Aorta (tissue), 5 donors: Measurements from ENCODE around the gene CACNA1A. TPM values are rescaled to one million over a fixed set of nuclear protein-coding genes. Genes with fewer than 3 reads are reported as not detected.
A peak's percentile ranks its signal among the peaks of the same experiment; 100 is the strongest.

Experiments
- ATAC-seq: fragments of 200-7000 bp; cut with Tn5 transposase; one replicate; pipeline ENCODE4 v1.9.1; 2022; ENCODE audit warnings: moderate library complexity; ENCODE audit not compliant: low FRiP score
- DNase-seq, 2 donors: peaks; one replicate each; pipeline ENCODE4 v3.0.0-alpha.2; 2020
- H3K27ac ChIP-seq, 2 donors: one replicate each; pipeline ENCODE4 v1.5.1; 2013; ENCODE audit warnings: low read length in 2 of 2, mild to moderate bottlenecking in 2 of 2, moderate library complexity in 2 of 2, control low read depth in 1 of 2, inconsistent platforms in 1 of 2, low read depth in 1 of 2
- H3K27me3 ChIP-seq, 2 donors: one replicate each; pipeline ENCODE4 v1.6.1; 2013; ENCODE audit warnings: control low read depth in 1 of 2, low read length in 1 of 2, mild to moderate bottlenecking in 1 of 2, moderate library complexity in 1 of 2; ENCODE audit not compliant: insufficient read depth in 2 of 2, control insufficient read depth in 1 of 2
- H3K36me3 ChIP-seq, 2 donors: one replicate each; pipeline ENCODE4 v1.6.1; 2013; ENCODE audit warnings: control low read depth in 1 of 2, low read length in 1 of 2, mild to moderate bottlenecking in 1 of 2; ENCODE audit not compliant: insufficient read depth in 2 of 2, control insufficient read depth in 1 of 2
- H3K4me1 ChIP-seq, 2 donors: one replicate each; pipeline ENCODE4 v1.6.1; 2013; ENCODE audit warnings: low read length in 2 of 2, control low read depth in 1 of 2, mild to moderate bottlenecking in 1 of 2, moderate library complexity in 1 of 2; ENCODE audit not compliant: insufficient read depth in 2 of 2, control insufficient read depth in 1 of 2
- H3K4me3 ChIP-seq, 2 donors: one replicate each; pipeline ENCODE4 v1.5.1; 2013; ENCODE audit warnings: low read length in 2 of 2, control low read depth in 1 of 2, mild to moderate bottlenecking in 1 of 2
- H3K9me3 ChIP-seq: one replicate; pipeline ENCODE4 v1.6.1; 2013; ENCODE audit warnings: mild to moderate bottlenecking, low read length; ENCODE audit not compliant: control insufficient read depth
- WGBS, 2 donors: extraction: QIAGEN DNeasy Blood & Tissue Kit; methylation state at CpG; one replicate each; pipeline ENCODE4 v1.1.7; 2013; 5-methylcytosine and 5-hydroxymethylcytosine counted together
- intact Hi-C, 2 donors: fragments of 100-400 bp; cut with DNase I; formaldehyde crosslinking; loops; one replicate each; pipeline versions ENCODE4 v1.14.2 to v1.15.0; 2022
- polyA plus RNA-seq, 2 donors: library from polyadenylated mRNA; stranded (reverse); fragments of 200-250 nt; gene quantifications; one replicate each; pipeline ENCODE4 v1.2.3, GENCODE V29; 2013
- total RNA-seq, 2 donors: library from RNA; stranded (reverse); fragmentation: NEBNext Ultra II Directional; extraction: Animal tissue kit (Norgen Biotek cat#: 25700); gene quantifications; one replicate each; pipeline ENCODE4 v1.2.1, GENCODE V29; 2021
- donor health status: healthy with polysubstance abuse.
- donor health status: Bipolar disorder and iron deficiency.
- donor health status: DM: no; HTN: no; CAD: no.
- donor health status: DM: no; HTN: no; CAD: no.
- donor health status: DM: yes; HTN: yes; CAD: no.

The CACNA1A gene
- total and polyA plus RNA-seq, 4 donors, result 0.26 to 3.6 (median 1.3) TPM

DNA sequence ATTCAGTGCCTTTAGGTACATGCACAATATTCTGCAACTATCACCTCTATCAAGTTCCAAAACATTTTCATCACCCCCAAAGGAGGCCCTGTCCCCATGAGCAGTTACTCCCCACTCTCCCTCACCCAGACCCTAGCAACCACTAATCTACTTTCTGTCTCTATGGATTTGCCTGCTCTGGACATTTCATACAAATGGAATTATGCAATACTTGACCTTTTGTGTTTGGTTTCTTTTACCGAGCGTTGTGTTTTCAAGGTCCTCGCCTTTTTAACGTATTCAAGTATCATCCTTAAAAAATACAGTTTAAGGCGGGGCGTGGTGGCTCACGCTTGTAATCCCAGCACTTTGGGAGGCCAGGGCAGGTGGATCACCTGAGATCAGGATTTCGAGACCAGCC lies 196.4 kb downstream of the CACNA1A start:
- WGBS, 2 donors, result 81 to 82% methylated on average over 8 of the region's 8 CpGs
- no peak for DNase-seq

DNA sequence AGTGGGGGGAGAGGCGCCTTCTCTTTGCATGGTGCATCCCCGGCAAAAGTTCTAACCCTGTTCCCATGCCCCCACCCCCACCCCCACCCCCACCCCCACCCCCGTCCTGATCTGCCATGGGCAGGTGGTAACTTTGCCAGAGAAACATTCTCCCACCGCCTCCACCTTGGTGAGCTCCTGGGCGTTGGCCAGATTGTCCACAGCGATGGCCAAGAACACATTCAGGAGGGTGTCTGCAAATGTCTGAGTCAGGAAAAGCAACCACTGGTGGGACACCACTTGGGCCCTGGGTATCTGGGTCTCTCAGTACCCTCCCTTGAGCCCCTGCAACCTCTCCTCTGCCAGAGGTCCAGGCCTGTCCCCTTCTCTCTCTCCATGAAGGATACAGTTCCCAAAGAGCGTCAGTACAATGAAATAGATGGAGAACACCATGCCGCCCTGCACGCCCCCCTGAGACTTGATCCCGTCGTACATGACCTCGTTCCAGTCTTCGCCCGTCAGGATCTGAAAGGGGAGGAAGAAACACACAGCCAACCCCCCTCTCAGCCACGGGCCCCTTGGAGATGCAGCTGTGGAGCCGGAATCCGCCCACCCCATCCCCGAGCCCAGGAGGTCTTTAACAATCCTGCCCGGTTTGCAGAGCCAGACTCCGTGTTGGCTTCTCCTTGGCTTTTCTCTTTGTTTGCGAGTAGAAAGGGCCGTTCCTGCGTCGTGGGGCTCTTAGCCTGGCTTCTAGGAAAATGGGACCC lies 202.7 kb downstream of the CACNA1A start:
- intact Hi-C loops, result loop anchor here in 1 of 2 donors (2.0 kb wide), 1 partner anchor 405 kb away; no protein-coding TSS in a partner anchor
- no peak for DNase-seq
- Histone ChIP-seq H3K27me3 (no peaks in the 10 kb centered on the region), H3K36me3 (no peaks in the 10 kb centered on the region), H3K27ac (no peak overlapping the region), H3K9me3 (no peaks in the 10 kb centered on the region), H3K4me1 (no peaks in the 10 kb centered on the region), H3K4me3 (no peak overlapping the region)
- ATAC-seq, result no peak
- 65 to 68% methylated on average over 21 to 24 of the region's 24 CpGs for WGBS, 2 donors

More for the DNA sequence above, 196.4 kb downstream of the CACNA1A start:
- Histone ChIP-seq H3K4me3 (no peak overlapping the region), H3K27ac (no peak overlapping the region), H3K4me1 (no peaks in the 10 kb centered on the region), H3K27me3 (no peaks in the 10 kb centered on the region), H3K36me3 (no peaks in the 10 kb centered on the region), H3K9me3 (peaks cover 3% of the 10 kb centered on the region)
- intact Hi-C loops, result no loop called here
- no peak for ATAC-seq

DNA sequence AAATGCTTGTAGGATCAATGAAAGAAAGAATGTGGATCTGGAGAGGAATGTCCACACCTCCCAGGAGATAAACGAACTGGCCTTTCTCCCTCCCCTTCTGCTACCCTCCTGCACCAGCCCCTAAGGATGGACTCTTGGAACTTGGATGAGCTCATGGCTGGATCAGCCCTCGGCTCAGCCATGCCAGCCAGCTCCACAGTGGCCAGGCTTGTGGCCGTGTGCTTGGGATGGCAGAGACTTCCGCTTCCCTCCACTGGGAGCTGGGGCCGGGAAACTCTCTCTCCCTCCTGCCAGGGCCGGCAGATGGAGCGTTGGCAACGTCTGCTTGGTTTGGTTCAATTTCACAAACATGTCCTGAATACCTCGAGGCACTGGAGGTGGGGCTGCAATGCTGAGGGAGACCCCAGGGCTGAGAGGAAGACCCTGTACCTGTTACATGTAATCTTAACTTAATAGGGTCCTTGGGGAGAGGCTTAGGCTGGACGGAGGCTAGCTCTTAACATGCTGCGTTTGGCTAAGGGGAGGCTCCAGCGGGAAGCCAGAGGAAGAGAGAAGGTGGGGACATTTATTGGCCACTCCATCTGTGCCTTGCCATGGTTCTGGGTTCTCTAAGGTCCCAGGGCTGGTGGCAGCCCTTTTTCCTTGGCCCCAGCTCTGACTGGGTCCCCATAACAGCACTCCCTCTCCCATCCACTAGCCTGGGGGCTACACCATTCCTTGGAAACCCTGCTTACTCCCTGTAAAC lies 203.6 kb downstream of the CACNA1A start:
- DNase-seq, result no peak
- WGBS, 2 donors, result 6 to 7% methylated on average over 12 of the region's 12 CpGs
- intact Hi-C loops, result loop anchor here in 1 of 2 donors (2.0 kb wide), 1 partner anchor 406 kb away; no protein-coding TSS in a partner anchor

DNA sequence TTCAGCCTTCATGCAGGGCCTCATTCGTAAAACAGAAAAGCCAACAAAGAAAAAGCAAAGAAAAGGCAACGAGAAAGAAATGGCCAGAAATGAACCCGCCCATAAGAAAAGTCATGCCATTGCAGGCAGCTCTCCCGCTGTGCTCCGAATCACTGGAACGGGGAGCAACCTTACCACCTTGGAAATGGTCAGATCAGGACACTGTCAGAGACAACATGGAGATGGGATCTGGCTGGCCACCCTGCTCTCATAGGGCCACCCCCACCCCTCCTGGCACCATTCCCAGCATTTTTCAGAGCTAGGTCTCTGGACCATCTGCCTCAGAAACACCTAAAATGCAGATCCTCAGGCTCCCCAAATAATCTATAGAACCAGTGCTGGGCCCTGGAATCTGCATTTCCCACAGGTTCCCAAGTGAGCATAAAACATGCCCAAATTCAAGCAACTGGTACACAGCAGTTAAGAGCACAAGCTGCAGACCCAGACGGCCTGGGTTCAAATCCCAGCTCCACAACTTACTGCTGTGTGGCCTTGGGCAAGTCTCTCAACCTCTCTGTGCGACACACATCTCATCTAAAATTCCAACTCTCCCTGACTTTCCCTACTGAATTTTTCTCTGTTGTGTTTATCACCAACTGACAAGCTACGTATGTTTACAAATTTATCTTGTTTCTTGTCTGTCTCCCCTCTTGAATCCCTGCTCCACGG lies 204.5 kb downstream of the CACNA1A start:
- intact Hi-C loops, result loop anchor here in 1 of 2 donors (2.0 kb wide), 1 partner anchor 407 kb away; no protein-coding TSS in a partner anchor
- DNase-seq (no peak), ATAC-seq (no peak)
- H3K27ac ChIP-seq, result no peak overlapping the region
- 39 to 40% methylated on average over 10 of the region's 10 CpGs for WGBS, 2 donors
- H3K4me1 ChIP-seq, result no peaks in the 10 kb centered on the region
- H3K4me3 ChIP-seq, result no peak overlapping the region
- H3K9me3 ChIP-seq, result no peaks in the 10 kb centered on the region
- H3K27me3 ChIP-seq, result no peaks in the 10 kb centered on the region
- H3K36me3 ChIP-seq, result no peaks in the 10 kb centered on the region

More for the DNA sequence above, 203.6 kb downstream of the CACNA1A start:
- Histone ChIP-seq H3K4me3 (no peak overlapping the region), H3K9me3 (no peaks in the 10 kb centered on the region), H3K27me3 (no peaks in the 10 kb centered on the region), H3K36me3 (no peaks in the 10 kb centered on the region), H3K27ac (no peak overlapping the region), H3K4me1 (no peaks in the 10 kb centered on the region)
- ATAC-seq, result no peak

DNA sequence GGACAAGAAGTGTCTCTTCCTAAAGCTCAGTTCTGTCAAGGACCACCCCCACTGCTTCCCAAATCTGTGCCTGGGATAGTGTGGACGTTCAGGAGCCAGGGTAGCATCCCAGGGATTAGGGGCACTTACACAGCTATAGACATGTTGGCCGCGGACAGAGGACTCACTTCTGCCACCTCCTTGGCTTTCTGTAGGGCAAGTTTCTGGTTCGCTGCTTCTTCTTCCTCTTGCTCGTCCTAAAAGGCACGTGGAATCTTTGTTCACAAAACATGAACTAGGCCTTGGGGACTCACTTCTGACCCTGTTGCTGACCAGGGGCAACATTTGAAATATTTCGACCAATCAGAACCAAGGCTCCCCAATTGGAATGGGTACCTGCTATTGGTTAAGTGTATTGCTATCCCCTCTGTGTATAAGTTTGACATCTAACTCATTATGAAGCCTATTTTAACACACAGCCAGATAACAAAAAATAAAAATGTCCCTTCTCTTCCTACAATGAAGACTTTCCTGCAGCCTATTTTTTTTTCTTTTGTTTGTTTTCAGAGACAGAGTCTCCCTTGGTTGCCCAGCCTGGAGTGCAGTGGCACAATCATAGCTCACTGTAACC lies 205.8 kb downstream of the CACNA1A start:
- no peaks in the 10 kb centered on the region for H3K36me3 ChIP-seq
- no peak for DNase-seq
- no peak for ATAC-seq
- H3K4me3 ChIP-seq, result no peak overlapping the region
- no peaks in the 10 kb centered on the region for H3K27me3 ChIP-seq
- no peaks in the 10 kb centered on the region for H3K9me3 ChIP-seq
- H3K4me1 ChIP-seq, result no peaks in the 10 kb centered on the region
- 73 to 76% methylated on average over 7 of the region's 7 CpGs for WGBS, 2 donors
- no peak overlapping the region for H3K27ac ChIP-seq
- intact Hi-C loops, result no loop called here

DNA sequence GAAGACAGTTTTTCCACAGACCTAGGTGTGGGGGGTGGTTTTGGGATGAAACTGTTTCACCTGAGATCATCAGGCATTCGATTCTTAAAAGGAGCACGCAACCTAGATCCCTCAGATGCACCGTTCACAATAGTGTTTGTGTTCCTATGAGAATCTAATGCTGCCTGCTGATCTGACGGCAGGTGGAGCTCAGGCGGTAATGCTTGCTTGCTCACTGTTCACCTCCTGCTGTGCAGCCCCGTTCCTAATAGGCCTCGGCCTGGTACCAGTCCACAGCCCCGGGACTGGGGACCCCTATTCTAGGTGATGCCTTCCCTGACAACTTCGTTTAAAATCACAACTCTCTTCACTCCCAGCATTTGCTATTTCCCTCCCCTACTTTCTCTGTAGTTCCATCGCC lies 206.4 kb downstream of the CACNA1A start:
- ATAC-seq, result no peak
- WGBS, 2 donors, result 86 to 87% methylated on average over 10 of the region's 10 CpGs
- intact Hi-C loops, result no loop called here
- no peak for DNase-seq
- H3K4me3 ChIP-seq, result no peak overlapping the region
- H3K4me1 ChIP-seq, result no peaks in the 10 kb centered on the region
- H3K27me3 ChIP-seq, result no peaks in the 10 kb centered on the region
- no peak overlapping the region for H3K27ac ChIP-seq
- no peaks in the 10 kb centered on the region for H3K36me3 ChIP-seq
- no peaks in the 10 kb centered on the region for H3K9me3 ChIP-seq

DNA sequence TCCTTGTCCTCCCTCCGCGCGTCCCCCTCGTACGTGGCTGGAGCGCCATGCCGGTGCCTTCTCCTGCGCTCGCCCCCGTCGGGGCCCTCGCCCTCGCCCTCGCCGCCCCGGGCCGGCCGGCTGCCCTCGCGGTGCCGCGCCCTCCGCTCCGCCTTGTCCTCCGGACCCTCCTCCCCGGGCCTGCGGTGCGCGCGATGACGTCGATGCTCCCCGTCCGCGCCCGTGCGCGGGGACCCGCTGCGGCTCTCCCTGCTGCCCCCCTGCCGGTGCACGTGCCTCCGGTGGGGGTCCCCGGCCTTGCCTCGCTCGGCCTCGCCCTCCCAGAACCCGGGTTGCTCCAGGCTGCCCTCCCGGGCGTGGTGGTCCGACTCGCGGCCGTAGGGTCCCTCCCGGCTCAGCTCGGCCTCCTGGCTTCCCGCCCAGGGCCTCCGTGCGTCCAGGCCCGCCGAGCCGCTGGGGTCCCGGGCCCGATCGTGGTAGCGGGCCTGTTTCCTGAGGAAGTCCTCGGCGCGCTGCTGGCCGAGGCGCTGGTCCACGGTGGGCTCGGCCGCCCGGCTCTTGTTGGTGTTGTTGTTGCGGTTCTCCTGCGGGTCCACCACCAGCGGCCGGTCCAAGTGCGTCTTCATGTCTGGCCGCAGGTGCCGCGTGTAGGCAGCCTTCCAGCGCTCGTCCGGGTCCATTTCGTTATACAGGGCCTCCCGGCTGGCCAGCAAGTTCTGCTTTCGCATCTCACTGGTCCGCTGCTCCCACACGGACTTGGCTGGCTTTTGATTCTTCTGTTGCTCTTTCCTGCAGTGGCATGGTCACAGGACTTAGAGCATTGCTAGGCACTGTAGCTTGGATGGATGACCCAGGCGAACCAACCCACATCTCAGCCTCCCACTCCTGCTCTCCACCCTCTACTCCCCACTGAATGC lies 207.5 kb downstream of the CACNA1A start:
- intact Hi-C loops, result no loop called here
- H3K36me3 ChIP-seq, result no peaks in the 10 kb centered on the region
- H3K27me3 ChIP-seq, result no peaks in the 10 kb centered on the region
- no peak overlapping the region for H3K4me3 ChIP-seq
- 39 to 44% methylated on average over 83 to 92 of the region's 92 CpGs for WGBS, 2 donors
- DNase-seq, result no peak
- ATAC-seq, result peak; percentile 19
- H3K9me3 ChIP-seq, result no peaks in the 10 kb centered on the region
- no peak overlapping the region for H3K27ac ChIP-seq
- no peaks in the 10 kb centered on the region for H3K4me1 ChIP-seq
